NOMO-1 treated with DMSO at 0.1 percent for 48 hours (cell line): ENCODE measurements around the gene CPT1B.
"Not testable (repeated sequence)": the region's sequence is repeated elsewhere in the genome, so short reads cannot be mapped to it uniquely, and the experiment has no call there.

Experiments
- DNase-seq: peaks from one replicate; lab custom pipeline; 2025; ENCODE audit not compliant: unreplicated experiment; lab: John Stamatoyannopoulos, UW

Gene CPT1B

GRCh38 chr22:50577987-50578775 lies at the start of gene CPT1B:
Gene CPT1B (minus strand): TSS chr22:50578427. CDS start chr22:50577915, 512 bp downstream.
- no peak for DNase-seq

GRCh38 chr22:50626850-50627641 lies 48.8 kb upstream of the CPT1B start:
- DNase-seq: no peak

- DNase-seq: no peak
These were observed 48.2 kb upstream of the CPT1B start for GRCh38 chr22:50626314-50626849.

- no peak for DNase-seq
These were observed 47.5 kb upstream of the CPT1B start for GRCh38 chr22:50625568-50626313.

- no peak for DNase-seq
These were observed 46.9 kb upstream of the CPT1B start for GRCh38 chr22:50625131-50625567.

GRCh38 chr22:50624347-50625130 lies 46.3 kb upstream of the CPT1B start:
- no peak for DNase-seq

GRCh38 chr22:50622723-50623327 lies 44.6 kb upstream of the CPT1B start:
- DNase-seq: no peak

GRCh38 chr22:50621948-50622722 lies 43.9 kb upstream of the CPT1B start:
- DNase-seq: peak; percentile 45

GRCh38 chr22:50621356-50621880 lies 43.2 kb upstream of the CPT1B start:
- DNase-seq: peak; percentile 79

GRCh38 chr22:50620593-50621355 lies 42.5 kb upstream of the CPT1B start:
- DNase-seq: no peak

- DNase-seq: not testable (repeated sequence)
These were observed 36.1 kb upstream of the CPT1B start for GRCh38 chr22:50614296-50614695.

GRCh38 chr22:50613291-50613981 lies 35.2 kb upstream of the CPT1B start:
- DNase-seq: no peak

- DNase-seq: no peak
These were observed 34.4 kb upstream of the CPT1B start for GRCh38 chr22:50612528-50613221.

- no peak for DNase-seq
These were observed 33.9 kb upstream of the CPT1B start for GRCh38 chr22:50612168-50612527.

GRCh38 chr22:50611341-50612060 lies 33.3 kb upstream of the CPT1B start:
- DNase-seq: no peak

- DNase-seq: no peak
These were observed 32.4 kb upstream of the CPT1B start for GRCh38 chr22:50610581-50610980.
